Thoracic aorta (tissue), 2 donors: ENCODE measurements around the gene TLE7. TPM values are rescaled to one million over a fixed set of nuclear protein-coding genes. Genes with fewer than 3 reads are reported as not detected.

Source experiments
- ATAC-seq: fragments of 150-250 bp; one replicate; pipeline ENCODE4 v1.8.0; 2017; ENCODE audit warnings: low read depth; ENCODE audit not compliant: insufficient number of reproducible peaks, low FRiP score
- DNase-seq: peaks from one replicate; pipeline ENCODE4 v3.0.0-alpha.2; 2020; ENCODE audit warnings: low spot score
- H3K27ac ChIP-seq, 2 donors: fragments of 200-600 bp; sonication (generic); 1 replicate in 1 of 2; 2 replicates in 1 of 2; pipeline ENCODE4 v1.5.1; 2016; ENCODE audit warnings: mild to moderate bottlenecking in 2 of 2, moderate library complexity in 2 of 2
- H3K27me3 ChIP-seq: fragments of 200-600 bp; sonication (generic); replicated peaks from 2 replicates; pipeline ENCODE4 v1.6.0; 2016; ENCODE audit warnings: mild to moderate bottlenecking; ENCODE audit not compliant: insufficient read depth
- H3K36me3 ChIP-seq: fragments of 200-600 bp; sonication (generic); one replicate; pipeline ENCODE4 v1.5.1; 2016
- H3K4me1 ChIP-seq, 2 donors: fragments of 200-600 bp; sonication (generic); 1 replicate in 1 of 2; 2 replicates in 1 of 2; pipeline versions ENCODE4 v1.5.1 to v1.6.0; 2016; ENCODE audit warnings: low read depth in 2 of 2, mild to moderate bottlenecking in 1 of 2; ENCODE audit not compliant: control insufficient read depth in 1 of 2
- H3K4me3 ChIP-seq: fragments of 200-600 bp; sonication (generic); 2 replicates; pipeline ENCODE4 v1.5.1; 2016; ENCODE audit warnings: mild to moderate bottlenecking
- H3K9me3 ChIP-seq: fragments of 200-600 bp; sonication (generic); 2 replicates; pipeline ENCODE4 v1.5.1; 2016
- total RNA-seq, 2 donors: library from RNA; depleted of rRNA; stranded (reverse); fragments of >200 nt; gene quantifications; one replicate each; pipeline versions ENCODE4 v1.1.0 to v1.2.3, GENCODE V29; 2016
- TF ChIP-seq, protein P1 (sequence below): fragments of 200-600 bp; sonication (generic); IDR thresholded peaks from one replicate; pipeline ENCODE4 v1.5.1; 2019; ENCODE audit warnings: antibody characterized with exemption

TLE7 gene
- total RNA-seq, 2 donors from 2014 or later: not detected

DNA sequence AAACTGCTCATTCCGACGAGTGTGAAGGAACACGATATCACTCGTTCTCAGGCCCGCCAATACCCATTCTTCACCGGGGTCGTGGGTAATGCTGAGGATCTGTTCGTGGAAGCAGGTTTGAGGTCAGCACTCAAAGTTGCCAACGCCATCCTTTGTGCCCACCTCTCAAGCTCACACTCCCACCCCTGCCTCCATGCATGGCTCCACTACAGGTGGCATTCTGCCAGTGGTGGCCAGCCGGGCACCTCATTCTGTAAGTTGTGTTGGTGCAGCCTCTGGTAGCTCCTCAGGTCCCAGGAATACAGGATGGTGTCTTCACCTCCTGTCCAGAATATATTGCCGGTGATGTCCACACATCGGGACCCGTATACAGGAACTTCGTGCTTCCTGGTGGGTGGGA, 10.7 kb downstream of the TLE7 start:
- no peak for DNase-seq
- H3K4me1 ChIP-seq: no peaks in the 10 kb centered on the region
- H3K4me3 ChIP-seq: no peak overlapping the region
- TF ChIP-seq, protein P1, sequence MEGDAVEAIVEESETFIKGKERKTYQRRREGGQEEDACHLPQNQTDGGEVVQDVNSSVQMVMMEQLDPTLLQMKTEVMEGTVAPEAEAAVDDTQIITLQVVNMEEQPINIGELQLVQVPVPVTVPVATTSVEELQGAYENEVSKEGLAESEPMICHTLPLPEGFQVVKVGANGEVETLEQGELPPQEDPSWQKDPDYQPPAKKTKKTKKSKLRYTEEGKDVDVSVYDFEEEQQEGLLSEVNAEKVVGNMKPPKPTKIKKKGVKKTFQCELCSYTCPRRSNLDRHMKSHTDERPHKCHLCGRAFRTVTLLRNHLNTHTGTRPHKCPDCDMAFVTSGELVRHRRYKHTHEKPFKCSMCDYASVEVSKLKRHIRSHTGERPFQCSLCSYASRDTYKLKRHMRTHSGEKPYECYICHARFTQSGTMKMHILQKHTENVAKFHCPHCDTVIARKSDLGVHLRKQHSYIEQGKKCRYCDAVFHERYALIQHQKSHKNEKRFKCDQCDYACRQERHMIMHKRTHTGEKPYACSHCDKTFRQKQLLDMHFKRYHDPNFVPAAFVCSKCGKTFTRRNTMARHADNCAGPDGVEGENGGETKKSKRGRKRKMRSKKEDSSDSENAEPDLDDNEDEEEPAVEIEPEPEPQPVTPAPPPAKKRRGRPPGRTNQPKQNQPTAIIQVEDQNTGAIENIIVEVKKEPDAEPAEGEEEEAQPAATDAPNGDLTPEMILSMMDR: no peak
- no peaks in the 10 kb centered on the region for H3K9me3 ChIP-seq
- H3K36me3 ChIP-seq: no peaks in the 10 kb centered on the region
- no peaks in the 10 kb centered on the region for H3K27me3 ChIP-seq
- no peak overlapping the region for H3K27ac ChIP-seq
- peak; percentile 39 for ATAC-seq

DNA sequence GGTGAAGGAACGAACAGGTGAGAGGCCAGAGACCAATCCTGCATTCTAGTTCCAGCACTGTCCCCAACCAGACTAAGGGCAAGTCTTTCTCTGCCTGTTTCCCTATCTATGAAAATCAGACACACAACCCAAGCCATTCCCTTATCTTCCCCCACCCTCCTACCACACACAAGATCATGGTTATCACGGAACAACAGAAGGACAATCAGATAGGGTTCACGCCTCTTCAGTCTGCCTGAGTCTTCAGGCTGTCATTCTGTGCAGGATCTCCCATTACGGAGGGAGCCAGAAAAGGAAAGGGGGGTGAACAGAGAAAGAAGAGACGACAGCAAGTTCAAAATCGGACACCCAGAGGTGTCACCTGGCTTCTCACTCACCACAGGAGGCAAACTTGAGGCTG, 11.1 kb downstream of the TLE7 start:
- no peak for DNase-seq
- TF ChIP-seq, protein P1: no peak
- H3K4me3 ChIP-seq: no peak overlapping the region
- no peak overlapping the region for H3K27ac ChIP-seq
- H3K36me3 ChIP-seq: no peaks in the 10 kb centered on the region
- H3K4me1 ChIP-seq: no peaks in the 10 kb centered on the region
- no peaks in the 10 kb centered on the region for H3K27me3 ChIP-seq
- no peak for ATAC-seq
- H3K9me3 ChIP-seq: no peaks in the 10 kb centered on the region

- no peak for DNase-seq
- H3K27me3 ChIP-seq: no peaks in the 10 kb centered on the region
- ATAC-seq: no peak
- H3K36me3 ChIP-seq: no peaks in the 10 kb centered on the region
- no peak overlapping the region for H3K4me3 ChIP-seq
- H3K4me1 ChIP-seq: no peaks in the 10 kb centered on the region
- no peaks in the 10 kb centered on the region for H3K9me3 ChIP-seq
- TF ChIP-seq, protein P1: no peak
- H3K27ac ChIP-seq: no peak overlapping the region
Observed at GRCh38 chr16:71429581-71429980, 12.3 kb downstream of the TLE7 start.

DNA sequence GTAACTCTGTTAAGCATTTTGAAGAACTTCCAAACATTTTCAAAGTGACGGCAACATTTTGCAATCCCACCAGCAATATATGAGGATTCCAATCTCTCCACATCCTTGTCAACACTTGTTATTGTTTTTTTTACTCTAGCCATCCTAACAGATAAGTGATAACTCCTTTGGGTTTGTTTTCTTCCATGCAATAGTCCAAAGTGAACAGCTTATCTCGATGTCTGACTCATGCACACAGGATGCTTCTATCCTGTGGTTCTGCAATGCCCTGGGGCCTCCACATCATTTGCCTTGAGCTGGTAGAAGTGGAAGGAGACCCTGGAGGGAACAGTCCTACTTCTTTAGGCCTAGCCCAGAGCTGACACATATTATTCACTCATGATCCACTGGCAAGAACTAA, 13.0 kb downstream of the TLE7 start:
- H3K4me1 ChIP-seq: no peaks in the 10 kb centered on the region
- H3K27ac ChIP-seq: no peak overlapping the region
- H3K36me3 ChIP-seq: no peaks in the 10 kb centered on the region
- no peaks in the 10 kb centered on the region for H3K27me3 ChIP-seq
- TF ChIP-seq, protein P1: no peak
- no peaks in the 10 kb centered on the region for H3K9me3 ChIP-seq
- no peak for ATAC-seq
- H3K4me3 ChIP-seq: no peak overlapping the region
- DNase-seq: no peak

- Histone ChIP-seq H3K4me1 (no peaks in the 10 kb centered on the region), H3K27ac (no peak overlapping the region), H3K27me3 (no peaks in the 10 kb centered on the region), H3K9me3 (no peaks in the 10 kb centered on the region), H3K36me3 (no peaks in the 10 kb centered on the region), H3K4me3 (no peak overlapping the region)
- ATAC-seq (no peak), DNase-seq (no peak)
- TF ChIP-seq, protein P1: no peak
Observed at GRCh38 chr16:71428385-71428784, 13.5 kb downstream of the TLE7 start.
